A673 (cell line): Measurements from ENCODE around the gene NR1H2. TPM values are rescaled to one million over a fixed set of nuclear protein-coding genes. Genes with fewer than 3 reads are reported as not detected.

ENCODE experiments used
- BruUV-seq: library from RNA; stranded (reverse); fragments of 400-500 nt; replicated peaks from 2 replicates; lab custom pipeline; 2021; lab: Mats Ljungman, UMichigan
- CTCF ChIA-PET: fragments of 300-600 bp; sonication (Branson Sonifier 250); formaldehyde crosslinking; loops from one replicate; lab custom pipeline; 2022; ENCODE audit warnings: antibody characterized with exemption; lab: Charles Lee
- POLR2A ChIA-PET: fragments of 300-600 bp; sonication (Branson Sonifier 250); formaldehyde crosslinking; loops from one replicate; lab custom pipeline; 2022; ENCODE audit warnings: antibody characterized with exemption; ENCODE audit not compliant: low non-redundant PET; lab: Charles Lee
- DNase-seq: peaks from one replicate; pipeline ENCODE4 v3.0.0-alpha.2; 2015; ENCODE audit warnings: low spot score
- H3K27ac ChIP-seq: fragments of 200-600 bp; sonication (generic); 2 replicates; pipeline ENCODE4 v1.5.1; 2016; ENCODE audit warnings: mixed run types, low read depth, mild to moderate bottlenecking, mixed read lengths, antibody characterized with exemption, low read length; ENCODE audit not compliant: poor library complexity, severe bottlenecking
- H3K27me3 ChIP-seq: fragments of 200-600 bp; sonication (generic); replicated peaks from 2 replicates; pipeline ENCODE4 v1.6.1; 2017; ENCODE audit warnings: mixed run types, low read depth, mild to moderate bottlenecking, mixed read lengths, antibody characterized with exemption, low read length; ENCODE audit not compliant: insufficient read depth, poor library complexity
- H3K36me3 ChIP-seq: fragments of 200-600 bp; sonication (generic); 2 replicates; pipeline ENCODE4 v1.6.1; 2016; ENCODE audit warnings: mixed run types, mild to moderate bottlenecking, mixed read lengths, antibody characterized with exemption, low read length; ENCODE audit not compliant: insufficient read depth, poor library complexity, severe bottlenecking
- H3K4me1 ChIP-seq: fragments of 200-600 bp; sonication (generic); 2 replicates; pipeline ENCODE4 v1.6.1; 2017; ENCODE audit warnings: mixed run types, mild to moderate bottlenecking, mixed read lengths, antibody characterized with exemption, low read length; ENCODE audit not compliant: insufficient read depth, poor library complexity, severe bottlenecking
- H3K4me3 ChIP-seq: fragments of 200-600 bp; sonication (generic); 2 replicates; pipeline ENCODE4 v1.5.1; 2016; ENCODE audit warnings: low read depth, mixed run types, mild to moderate bottlenecking, mixed read lengths, low read length; ENCODE audit not compliant: poor library complexity, severe bottlenecking
- H3K9me3 ChIP-seq: fragments of 200-600 bp; sonication (generic); 2 replicates; pipeline ENCODE4 v1.6.1; 2016; ENCODE audit warnings: mixed run types, low read depth, mild to moderate bottlenecking, mixed read lengths, antibody characterized with exemption, low read length; ENCODE audit not compliant: poor library complexity, severe bottlenecking
- EZH2 ChIP-seq: fragments of 200-600 bp; sonication (generic); IDR thresholded peaks from 2 replicates; pipeline ENCODE4 v1.6.1; 2017; ENCODE audit warnings: borderline replicate concordance, low read depth, mild to moderate bottlenecking, mixed read lengths, antibody characterized with exemption, low read length; ENCODE audit not compliant: poor library complexity, severe bottlenecking
- intact Hi-C: fragments of 100-400 bp; cut with micrococcal nuclease; formaldehyde crosslinking; loops from one replicate; pipeline ENCODE4 v1.10.0; 2022; ENCODE audit not compliant: unreplicated experiment
- total RNA-seq: library from RNA; stranded (reverse); gene quantifications from 2 replicates; pipeline ENCODE4 v1.2.3, GENCODE V29; 2021
- TF ChIP-seq, protein P1 (sequence below): fragments of 300-800, 200-600 bp; sonication (generic); conservative IDR thresholded peaks from 2 replicates; pipeline ENCODE4 v1.5.1; 2017; ENCODE audit warnings: low read depth, mild to moderate bottlenecking, antibody characterized with exemption, low read length, moderate library complexity, mixed read lengths

The NR1H2 gene
- total RNA-seq, 1 experiment from 2014 or later = 42.7 TPM

DNA sequence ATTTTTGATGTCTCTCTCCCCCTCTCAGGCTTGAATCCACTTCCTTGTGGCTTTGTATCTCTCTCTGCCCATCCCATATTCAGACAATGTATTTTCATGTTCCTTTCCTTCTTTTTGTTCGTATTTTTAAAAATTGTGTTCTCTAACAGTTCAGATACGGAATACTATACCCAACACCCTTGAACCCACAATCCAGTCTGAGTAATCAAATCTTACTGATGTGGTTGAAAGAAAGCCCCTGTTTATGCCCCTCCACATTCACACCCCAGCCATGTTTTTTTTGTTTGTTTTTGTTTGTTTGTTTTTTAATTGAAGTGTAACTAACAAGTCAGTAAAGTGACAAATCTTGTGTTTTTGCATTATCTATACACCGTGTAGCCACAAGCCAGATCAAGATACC is 43.9 kb downstream of the NR1H2 start:
- H3K4me1 ChIP-seq = no peaks in the 10 kb centered on the region
- CTCF ChIA-PET = no interaction called here
- intact Hi-C loops = no loop called here
- H3K9me3 ChIP-seq = no peaks in the 10 kb centered on the region
- no peak for DNase-seq
- H3K36me3 ChIP-seq = no peaks in the 10 kb centered on the region
- TF ChIP-seq EZH2 = no peak
- TF ChIP-seq, protein P1, sequence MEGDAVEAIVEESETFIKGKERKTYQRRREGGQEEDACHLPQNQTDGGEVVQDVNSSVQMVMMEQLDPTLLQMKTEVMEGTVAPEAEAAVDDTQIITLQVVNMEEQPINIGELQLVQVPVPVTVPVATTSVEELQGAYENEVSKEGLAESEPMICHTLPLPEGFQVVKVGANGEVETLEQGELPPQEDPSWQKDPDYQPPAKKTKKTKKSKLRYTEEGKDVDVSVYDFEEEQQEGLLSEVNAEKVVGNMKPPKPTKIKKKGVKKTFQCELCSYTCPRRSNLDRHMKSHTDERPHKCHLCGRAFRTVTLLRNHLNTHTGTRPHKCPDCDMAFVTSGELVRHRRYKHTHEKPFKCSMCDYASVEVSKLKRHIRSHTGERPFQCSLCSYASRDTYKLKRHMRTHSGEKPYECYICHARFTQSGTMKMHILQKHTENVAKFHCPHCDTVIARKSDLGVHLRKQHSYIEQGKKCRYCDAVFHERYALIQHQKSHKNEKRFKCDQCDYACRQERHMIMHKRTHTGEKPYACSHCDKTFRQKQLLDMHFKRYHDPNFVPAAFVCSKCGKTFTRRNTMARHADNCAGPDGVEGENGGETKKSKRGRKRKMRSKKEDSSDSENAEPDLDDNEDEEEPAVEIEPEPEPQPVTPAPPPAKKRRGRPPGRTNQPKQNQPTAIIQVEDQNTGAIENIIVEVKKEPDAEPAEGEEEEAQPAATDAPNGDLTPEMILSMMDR = no peak
- no peak overlapping the region for H3K27ac ChIP-seq
- H3K27me3 ChIP-seq = no peaks in the 10 kb centered on the region
- H3K4me3 ChIP-seq = no peak overlapping the region
- POLR2A ChIA-PET = no interaction called here
- BruUV-seq = no TSS peak

- H3K27me3 ChIP-seq = no peaks in the 10 kb centered on the region
- no peak for TF ChIP-seq EZH2
- TF ChIP-seq, protein P1 = no peak
- POLR2A ChIA-PET = no interaction called here
- no TSS peak for BruUV-seq
- no peaks in the 10 kb centered on the region for H3K36me3 ChIP-seq
- CTCF ChIA-PET = no interaction called here
- no peak for DNase-seq
- H3K9me3 ChIP-seq = no peaks in the 10 kb centered on the region
- H3K27ac ChIP-seq = no peak overlapping the region
- H3K4me1 ChIP-seq = no peaks in the 10 kb centered on the region
- intact Hi-C loops = no loop called here
- no peak overlapping the region for H3K4me3 ChIP-seq
Observed at GRCh38 chr19:50420808-50421207, 44.6 kb downstream of the NR1H2 start.

GRCh38 chr19:50422397-50423278 is 46.4 kb downstream of the NR1H2 start:
- Histone ChIP-seq H3K4me3 (no peak overlapping the region), H3K9me3 (no peaks in the 10 kb centered on the region), H3K27ac (no peak overlapping the region), H3K36me3 (no peaks in the 10 kb centered on the region), H3K27me3 (no peaks in the 10 kb centered on the region), H3K4me1 (peaks cover 1% of the 10 kb centered on the region)
- no TSS peak for BruUV-seq
- DNase-seq = no peak
- ChIA-PET POLR2A (no interaction called here), CTCF (no interaction called here)
- TF ChIP-seq EZH2 = no peak
- TF ChIP-seq, protein P1 = no peak
- intact Hi-C loops = no loop called here
